K562 (cell line): Measurements from ENCODE around the gene ADGRL3. TPM values are rescaled to one million over a fixed set of nuclear protein-coding genes. Genes with fewer than 3 reads are reported as not detected.

Experiments
- ATAC-seq: fragments of 200-7000 bp; cut with Tn5 transposase; 3 replicates; pipeline ENCODE4 v1.9.1; 2020; ENCODE audit warnings: moderate library complexity
- BruUV-seq: library from RNA; stranded (reverse); fragments of 400-500 nt; replicated peaks from 2 replicates; lab custom pipeline; 2021; lab: Mats Ljungman, UMichigan
- CTCF ChIA-PET: fragments of 300-600 bp; formaldehyde crosslinking; extraction: SDS; loops from one replicate; lab custom pipeline; 2021; ENCODE audit warnings: low intra/inter-chr PET ratio; lab: Yijun Ruan, JAX
- POLR2A ChIA-PET: fragments of 300-600, 350-650 bp; sonication (Branson Sonifier 250); formaldehyde crosslinking; extraction: SDS; loops from one replicate; lab custom pipeline; 2021; ENCODE audit warnings: antibody characterized with exemption, inconsistent platforms; lab: Yijun Ruan, JAX
- DNase-seq, 4 experiments: peaks; one replicate each; pipeline versions ENCODE4 v3.0.0 to v3.0.0-alpha.2; 2011 to 2018; ENCODE audit warnings: low spot score in 3 of 4, mixed read lengths in 3 of 4; ENCODE audit errors: extremely low read depth in 1 of 4
- FAIRE-seq: peaks from 2 replicates; lab custom pipeline; 2011; peaks lifted over from hg19 to GRCh38; lab: Jason Lieb, UNC
- H2AFZ ChIP-seq: 2 replicates; pipeline ENCODE4 v1.6.0; 2011; ENCODE audit warnings: low read depth, low read length, control low read depth, inconsistent platforms
- H3K27ac ChIP-seq: fragments of 200-600 bp; 3 replicates; pipeline ENCODE4 v1.8.0; 2011; ENCODE audit warnings: low read depth, mild to moderate bottlenecking, control low read depth, inconsistent platforms, low read length, moderate library complexity, mixed read lengths; ENCODE audit errors: extremely low read depth
- H3K27me3 ChIP-seq, 2 experiments: fragments of 300-600 bp in 1 of 2; 2 replicates in 1 of 2; 3 replicates in 1 of 2; pipeline versions ENCODE4 v1.6.0 to v1.8.0; 2011; ENCODE audit warnings: inconsistent platforms in 2 of 2, low read length in 2 of 2, mild to moderate bottlenecking in 1 of 2, mixed read lengths in 1 of 2, moderate library complexity in 1 of 2; ENCODE audit not compliant: control insufficient read depth in 2 of 2, insufficient read depth in 2 of 2
- H3K36me3 ChIP-seq: fragments of 300-600 bp; 3 replicates; pipeline ENCODE4 v1.8.0; 2011; ENCODE audit warnings: mild to moderate bottlenecking, low read length, inconsistent platforms; ENCODE audit not compliant: control insufficient read depth, insufficient read depth
- H3K4me1 ChIP-seq, 2 experiments: fragments of 200-600 bp in 1 of 2; replicated peaks in 1 of 2; 2 replicates in 1 of 2; 3 replicates in 1 of 2; pipeline versions ENCODE4 v1.5.1 to v1.8.0; 2011; ENCODE audit warnings: inconsistent platforms in 2 of 2, low read length in 2 of 2, mild to moderate bottlenecking in 1 of 2, mixed read lengths in 1 of 2, moderate library complexity in 1 of 2; ENCODE audit not compliant: control insufficient read depth in 2 of 2, insufficient read depth in 2 of 2
- H3K4me2 ChIP-seq: 2 replicates; pipeline ENCODE4 v1.6.1; 2011; ENCODE audit warnings: low read length, control low read depth, inconsistent platforms, mixed read lengths; ENCODE audit not compliant: insufficient read depth
- H3K4me3 ChIP-seq: fragments of 200-600 bp; sonication (generic), shearing (Covaris generic); 2 replicates; pipeline ENCODE4 v1.5.1; 2016; ENCODE audit warnings: control low read depth, inconsistent platforms
- H3K79me2 ChIP-seq: fragments of 200-600 bp; 3 replicates; pipeline ENCODE4 v1.8.0; 2011; ENCODE audit warnings: low read length, inconsistent platforms; ENCODE audit not compliant: control insufficient read depth, insufficient read depth
- H3K9ac ChIP-seq, 2 experiments: 2 replicates each; pipeline versions ENCODE4 v1.6.0 to v1.6.1; 2011; ENCODE audit warnings: low read depth in 2 of 2, low read length in 2 of 2, control low read depth in 1 of 2, inconsistent platforms in 1 of 2, mild to moderate bottlenecking in 1 of 2, mixed read lengths in 1 of 2; ENCODE audit not compliant: insufficient read depth in 1 of 2
- H3K9me1 ChIP-seq: one replicate; pipeline ENCODE4 v1.6.0; 2011; ENCODE audit warnings: inconsistent platforms, mild to moderate bottlenecking, low read length, moderate library complexity; ENCODE audit not compliant: control insufficient read depth, insufficient read depth
- H3K9me3 ChIP-seq: replicated peaks from 2 replicates; pipeline ENCODE4 v1.5.1; 2011; ENCODE audit warnings: low read depth, low read length, inconsistent platforms; ENCODE audit not compliant: control insufficient read depth, insufficient read depth
- H4K20me1 ChIP-seq: replicated peaks from 2 replicates; pipeline ENCODE4 v1.6.1; 2011; ENCODE audit warnings: low read length, inconsistent platforms, mixed read lengths; ENCODE audit not compliant: control insufficient read depth, insufficient read depth
- ATF4 ChIP-seq: fragments of 450-650 bp; formaldehyde crosslinking; IDR thresholded peaks from 2 replicates; pipeline ENCODE4 v1.4.0; 2022; ENCODE audit warnings: mild to moderate bottlenecking, moderate library complexity
- BDP1 ChIP-seq: IDR thresholded peaks from 3 replicates; pipeline ENCODE4 v1.6.1; 2011; ENCODE audit not compliant: insufficient read length, insufficient read depth
- GATAD2B ChIP-seq: fragments of 450-650 bp; IDR thresholded peaks from 2 replicates; pipeline ENCODE4 v1.6.1; 2017; ENCODE audit warnings: mild to moderate bottlenecking, borderline replicate concordance
- KLF13 ChIP-seq: fragments of 450-650 bp; IDR thresholded peaks from 2 replicates; pipeline ENCODE4 v1.6.1; 2016; ENCODE audit warnings: missing genetic modification characterization, low read depth, mild to moderate bottlenecking, missing compliant biosample characterization, moderate library complexity, borderline replicate concordance
- NR1H2 ChIP-seq: sonication (generic); formaldehyde crosslinking; IDR thresholded peaks from 2 replicates; pipeline ENCODE4 v1.4.0; 2020; ENCODE audit warnings: mild to moderate bottlenecking, missing genetic modification reagents
- PBX2 ChIP-seq, 2 experiments: IDR thresholded peaks in 1 of 2; conservative IDR thresholded peaks in 1 of 2; 2 replicates each; pipeline ENCODE4 v1.6.1; 2016; ENCODE audit warnings: low read depth in 2 of 2, mild to moderate bottlenecking in 1 of 2, missing compliant biosample characterization in 1 of 2, missing genetic modification characterization in 1 of 2, moderate library complexity in 1 of 2
- POLR2H ChIP-seq: IDR thresholded peaks from 2 replicates; pipeline ENCODE4 v1.6.1; 2016; ENCODE audit warnings: missing genetic modification characterization, low read depth, mild to moderate bottlenecking, control low read depth, missing compliant biosample characterization, moderate library complexity
- RB1 ChIP-seq: fragments of 450-650 bp; IDR thresholded peaks from 2 replicates; pipeline ENCODE4 v1.6.1; 2017; ENCODE audit warnings: low read depth, mild to moderate bottlenecking
- SRF ChIP-seq, 2 experiments: fragments of 250-450, 450-650 bp in 1 of 2; sonication (Bioruptor Pico) in 1 of 2; sonication (generic) in 1 of 2; formaldehyde crosslinking; IDR thresholded peaks; 2 replicates each; pipeline versions ENCODE4 v1.5.0 to v1.5.1; 2020 to 2022; ENCODE audit warnings: mild to moderate bottlenecking in 1 of 2, missing genetic modification reagents in 1 of 2
- TSHZ1 ChIP-seq: fragments of 250-450 bp; sonication (Bioruptor Pico); IDR thresholded peaks from 2 replicates; pipeline ENCODE4 v1.4.0; 2020; ENCODE audit warnings: mild to moderate bottlenecking, moderate library complexity
- ZNF445 ChIP-seq: fragments of 250-450 bp; sonication (Bioruptor Pico); IDR thresholded peaks from 2 replicates; pipeline ENCODE4 v1.4.0; 2020; ENCODE audit warnings: low read depth, mild to moderate bottlenecking, moderate library complexity
- ZNF57 ChIP-seq: fragments of 450-650 bp; formaldehyde crosslinking; IDR thresholded peaks from 2 replicates; pipeline ENCODE4 v1.4.0; 2020; ENCODE audit warnings: mild to moderate bottlenecking, moderate library complexity
- WGBS: fragments of 100-300 bp; shearing (Covaris generic); methylation state at CpG from one replicate; pipeline ENCODE4 v1.1.6; 2016; ENCODE audit warnings: low coverage, mixed read lengths; ENCODE audit not compliant: insufficient coverage; ENCODE audit errors: missing lambda C conversion rate; 5-methylcytosine and 5-hydroxymethylcytosine counted together
- in situ Hi-C: fragments of 300-500 bp; cut with MboI; formaldehyde crosslinking; loops from 4 replicates; pipeline ENCODE4 v1.15.0; 2018; ENCODE audit warnings: inconsistent platforms, mixed read lengths
- intact Hi-C: fragments of 100-400 bp; cut with micrococcal nuclease; formaldehyde crosslinking; loops from 2 replicates; pipeline ENCODE4 v1.14.2; 2022
- polyA plus RNA-seq, 8 experiments: library from polyadenylated mRNA; depleted of rRNA in 4 of 8; stranded (reverse) in 5 of 8; unstranded in 3 of 8; fragments of >200 nt; fragmentation: Nextera tagmentation in 2 of 8; fragmentation: Illumina TruSeq in 1 of 8; extraction: Ambion mirVana in 2 of 8; extraction: Trizol in 1 of 8; gene quantifications; 2 replicates each; pipeline versions ENCODE4 v1.2.1 to v1.2.3, GENCODE V29; 2011 to 2014; ENCODE audit warnings: inconsistent platforms in 1 of 8, missing spikeins in 1 of 8
- total RNA-seq, 7 experiments: library from RNA; depleted of rRNA in 6 of 7; stranded (reverse); fragments of >200 nt in 6 of 7; fragmentation: Illumina TruSeq in 2 of 7; extraction: Trizol in 2 of 7; gene quantifications; 2 replicates each; pipeline versions ENCODE4 v1.2.1 to v1.2.3, GENCODE V29; 2011 to 2021; ENCODE audit warnings: low replicate concordance in 1 of 7

ADGRL3 gene
- total and polyA plus RNA-seq, 9 of the 15 experiments (the other 6 are each of a cell fraction or from before 2014, with no cell fraction given): 0.03 to 0.14 (median 0.04) TPM; not detected in 2

- no peak for TF ChIP-seq PBX2 (CRISPR knock-in tag; IDR thresholded peaks at IDR 0.05; ENCODE audit: low read depth)
- TF ChIP-seq PBX2 (tag; conservative IDR thresholded peaks at IDR 0.05; ENCODE audit: low read depth): no peak
- TF ChIP-seq ZNF445 (CRISPR knock-in tag): no peak
- TF ChIP-seq KLF13 (tag): no peak
- no peak for TF ChIP-seq POLR2H
- no peak for TF ChIP-seq ZNF57 (CRISPR knock-in tag)
These were observed 311.8 kb downstream of the ADGRL3 start (continued) for GRCh38 chr4:61511716-61512488.

GRCh38 chr4:61514991-61515390, 314.9 kb downstream of the ADGRL3 start:
- intact Hi-C loops: no loop called here
- no peak overlapping the region for H3K27ac ChIP-seq
- TF ChIP-seq ATF4 (CRISPR knock-in tag) (no peak), GATAD2B (no peak), TSHZ1 (CRISPR knock-in tag) (no peak), BDP1 (no peak), NR1H2 (CRISPR knock-in tag) (no peak), SRF (CRISPR knock-in tag; IDR thresholded peaks at IDR 0.05) (no peak), RB1 (no peak)

More at GRCh38 chr4:61514991-61515390, 314.9 kb downstream of the ADGRL3 start:
- Histone ChIP-seq H3K4me2 (no peak overlapping the region), H3K4me1 (no peaks in the 10 kb centered on the region), H3K27me3 (no peaks in the 10 kb centered on the region), H2AFZ (no peak overlapping the region), H3K4me3 (no peak overlapping the region), H3K79me2 (no peaks in the 10 kb centered on the region), H3K9me1 (no peaks in the 10 kb centered on the region), H3K9ac (no peak overlapping the region), H3K36me3 (no peaks in the 10 kb centered on the region), H3K9me3 (peaks cover 2% of the 10 kb centered on the region; the same call in 1 of the 2 replicates), H4K20me1 (no peaks in the 10 kb centered on the region)
- ATAC-seq (no peak), DNase-seq (no peak), FAIRE-seq (no peak)
- in situ Hi-C loops: no loop called here
- ChIA-PET POLR2A (no interaction called here), CTCF (no interaction called here)
- whole genome bisulfite sequencing: 0% methylated on average over 2 of the region's 2 CpGs
- no TSS peak for BruUV-seq
